BLaER1 (cell line): Measurements from ENCODE around the gene HADH.
A peak's percentile ranks its signal among the peaks of the same experiment; 100 is the strongest.
"Not testable (repeated sequence)": the region's sequence is repeated elsewhere in the genome, so short reads cannot be mapped to it uniquely, and the experiment has no call there.

Source experiments
- H3K27ac ChIP-seq: shearing (Covaris generic); formaldehyde crosslinking; 2 replicates; pipeline ENCODE4 v1.8.1; 2022
- H3K27me3 ChIP-seq: shearing (Covaris generic); formaldehyde crosslinking; 2 replicates; pipeline ENCODE4 v1.8.1; 2022
- H3K36me3 ChIP-seq: shearing (Covaris generic); formaldehyde crosslinking; 2 replicates; pipeline ENCODE4 v1.8.1; 2022
- H3K4me1 ChIP-seq: shearing (Covaris generic); formaldehyde crosslinking; 2 replicates; pipeline ENCODE4 v1.8.1; 2022
- H3K4me2 ChIP-seq: shearing (Covaris generic); formaldehyde crosslinking; 2 replicates; pipeline ENCODE4 v1.8.1; 2022
- H3K4me3 ChIP-seq: shearing (Covaris generic); formaldehyde crosslinking; 2 replicates; pipeline ENCODE4 v1.8.1; 2022
- H3K9ac ChIP-seq: shearing (Covaris generic); formaldehyde crosslinking; 2 replicates; pipeline ENCODE4 v1.8.1; 2022
- H3K9me3 ChIP-seq: shearing (Covaris generic); formaldehyde crosslinking; 2 replicates; pipeline ENCODE4 v1.8.1; 2022
- H4K20me1 ChIP-seq: shearing (Covaris generic); formaldehyde crosslinking; 2 replicates; pipeline ENCODE4 v1.8.1; 2022
- Cebpa-rat ChIP-seq: shearing (Covaris generic); IDR thresholded peaks from 2 replicates; pipeline ENCODE4 v1.8.1; 2022

The HADH gene

DNA sequence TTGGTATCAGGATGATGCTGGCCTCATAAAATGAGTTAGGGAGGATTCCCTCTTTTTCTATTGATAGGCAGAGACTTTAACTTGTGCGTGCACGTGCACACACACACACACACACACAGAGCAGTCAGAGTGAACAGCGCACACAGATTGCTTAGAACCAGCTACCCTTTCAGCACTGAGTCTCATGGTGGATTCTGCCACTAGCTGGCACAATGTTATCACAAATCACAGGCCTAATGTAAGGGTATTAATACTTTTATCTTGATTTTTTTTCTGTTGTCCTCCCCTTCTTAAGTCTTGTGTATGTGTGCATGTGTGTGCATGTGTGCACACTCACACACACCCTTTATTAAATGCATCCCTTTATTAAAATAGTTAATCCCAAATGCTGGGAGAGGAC is 53.2 kb downstream of the HADH start:
- Histone ChIP-seq H3K27ac (no peak overlapping the region), H3K36me3 (peaks cover 14% of the 10 kb centered on the region), H3K4me1 (no peaks in the 10 kb centered on the region), H3K4me2 (no peak overlapping the region), H3K9me3 (no peaks in the 10 kb centered on the region), H4K20me1 (peaks cover 24% of the 10 kb centered on the region), H3K27me3 (no peaks in the 10 kb centered on the region), H3K4me3 (no peak overlapping the region), H3K9ac (no peak overlapping the region)
- no peak for TF ChIP-seq Cebpa-rat

DNA sequence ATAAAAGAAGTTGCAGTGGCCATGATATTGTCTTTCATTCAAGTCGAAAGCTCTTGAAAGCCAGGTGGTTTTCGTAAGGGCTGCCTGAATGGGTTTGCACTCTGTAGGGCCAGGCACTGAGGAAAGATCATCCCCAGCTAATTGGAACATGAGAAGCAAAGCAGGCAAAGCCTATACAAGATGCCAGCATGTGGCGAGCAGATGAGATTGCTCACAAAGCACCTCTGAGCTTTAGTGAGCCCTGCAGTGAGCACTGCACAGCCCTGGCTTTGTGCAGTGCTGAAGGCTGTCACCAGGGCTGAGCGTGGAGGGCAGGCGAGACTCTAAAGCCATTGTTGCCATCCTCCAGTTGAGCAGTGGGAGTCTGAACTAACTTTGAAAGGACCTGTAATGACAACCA is 53.8 kb downstream of the HADH start:
- no peak overlapping the region for H3K4me3 ChIP-seq
- H3K9me3 ChIP-seq: no peaks in the 10 kb centered on the region
- peaks cover 29% of the 10 kb centered on the region for H4K20me1 ChIP-seq
- no peak overlapping the region for H3K4me2 ChIP-seq
- 0 out of 2 replicates have a peak overlapping the region, but pooled peaks have one; percentile 3 for H3K27ac ChIP-seq
- H3K9ac ChIP-seq: no peak overlapping the region
- no peaks in the 10 kb centered on the region for H3K27me3 ChIP-seq
- H3K4me1 ChIP-seq: no peaks in the 10 kb centered on the region
- peaks cover 20% of the 10 kb centered on the region for H3K36me3 ChIP-seq
- no peak for TF ChIP-seq Cebpa-rat

DNA sequence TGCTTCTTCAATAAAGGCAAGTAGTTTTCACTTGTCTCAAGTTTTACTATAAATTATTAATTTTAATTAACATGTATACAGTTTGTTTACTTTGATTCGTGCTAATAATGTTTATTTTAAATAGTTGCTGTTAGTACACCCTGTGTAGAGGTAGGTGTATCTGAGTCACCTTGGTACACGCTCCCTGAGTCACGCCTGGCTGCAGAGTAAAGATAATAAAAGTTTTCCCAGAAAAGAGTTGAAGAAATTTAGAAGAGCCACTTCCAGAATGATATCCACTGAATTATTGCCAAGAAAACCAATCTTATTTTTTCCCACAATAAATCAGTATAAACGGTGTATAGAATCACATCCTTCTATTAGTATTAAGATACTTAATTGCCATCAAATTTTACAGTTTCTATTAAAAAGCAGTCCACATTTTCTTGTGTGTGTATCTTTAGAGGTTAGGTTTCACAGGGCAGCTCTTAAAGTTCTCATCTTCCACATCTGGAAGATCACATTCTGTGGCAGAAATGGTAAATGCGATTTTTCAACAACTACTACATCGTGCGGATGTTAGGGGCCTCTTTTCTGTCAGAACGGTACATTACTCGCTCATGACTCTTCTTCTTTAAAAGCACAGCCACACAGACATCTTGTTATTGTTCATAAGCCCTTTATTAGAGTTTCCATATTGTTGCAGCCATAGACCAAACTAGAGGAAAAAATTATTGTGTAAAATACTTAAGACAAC is 55.4 kb downstream of the HADH start:
- no peak for TF ChIP-seq Cebpa-rat
- no peaks in the 10 kb centered on the region for H3K9me3 ChIP-seq
- H3K4me2 ChIP-seq: no peak overlapping the region

DNA sequence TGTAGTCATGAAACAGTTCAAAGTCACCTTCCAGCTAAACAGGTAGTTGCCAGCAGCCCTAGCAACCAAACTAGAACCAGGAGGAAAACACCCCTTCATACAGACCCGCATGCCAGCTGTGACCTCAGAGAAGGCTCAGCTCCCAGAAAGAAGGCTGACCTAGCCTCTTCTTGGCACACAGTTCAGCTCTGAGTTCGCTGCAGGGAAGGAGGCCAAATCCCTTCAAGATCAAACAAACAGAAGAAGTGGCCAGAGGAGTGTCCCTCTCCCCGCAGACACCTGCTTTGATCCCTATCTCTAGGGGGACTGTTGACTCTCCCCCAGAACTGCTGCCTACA is 56.0 kb downstream of the HADH start:
- Histone ChIP-seq H4K20me1 (peaks cover 50% of the 10 kb centered on the region), H3K9me3 (no peaks in the 10 kb centered on the region), H3K9ac (no peak overlapping the region), H3K4me2 (no peak overlapping the region), H3K4me3 (no peak overlapping the region), H3K27me3 (no peaks in the 10 kb centered on the region), H3K27ac (no peak overlapping the region), H3K4me1 (peaks cover 15% of the 10 kb centered on the region), H3K36me3 (peaks cover 41% of the 10 kb centered on the region)
- TF ChIP-seq Cebpa-rat: no peak

More for the DNA sequence above, 55.4 kb downstream of the HADH start:
- no peak overlapping the region for H3K4me3 ChIP-seq
- H3K36me3 ChIP-seq: peaks cover 36% of the 10 kb centered on the region
- peaks cover 45% of the 10 kb centered on the region for H4K20me1 ChIP-seq
- no peak overlapping the region for H3K9ac ChIP-seq
- peaks cover 9% of the 10 kb centered on the region for H3K4me1 ChIP-seq
- H3K27me3 ChIP-seq: no peaks in the 10 kb centered on the region
- no peak overlapping the region for H3K27ac ChIP-seq

DNA sequence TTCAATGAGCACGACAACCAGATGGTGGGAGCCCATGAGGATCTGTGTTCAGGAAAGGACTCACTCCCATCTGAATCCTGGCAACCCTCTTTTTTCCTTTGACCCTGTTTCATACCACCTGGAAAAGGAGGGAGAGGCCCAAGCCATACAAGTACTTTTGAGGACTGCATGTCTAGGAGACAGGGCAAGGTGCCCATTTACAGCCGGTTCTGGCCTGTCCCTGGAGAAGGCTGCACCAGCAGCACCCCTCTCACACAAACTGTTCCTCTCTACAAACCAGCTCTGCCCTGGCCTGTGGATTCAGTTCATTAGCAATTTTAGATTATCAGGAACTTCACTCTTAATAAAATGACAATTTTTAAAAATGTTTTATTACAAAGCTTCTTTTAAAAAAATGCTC is 57.5 kb downstream of the HADH start:
- H3K9me3 ChIP-seq: no peaks in the 10 kb centered on the region
- TF ChIP-seq Cebpa-rat: no peak
- no peaks in the 10 kb centered on the region for H3K27me3 ChIP-seq
- no peak overlapping the region for H3K4me2 ChIP-seq
- H3K36me3 ChIP-seq: peaks cover 57% of the 10 kb centered on the region
- H3K4me3 ChIP-seq: no peak overlapping the region
- no peak overlapping the region for H3K9ac ChIP-seq
- peaks cover 66% of the 10 kb centered on the region for H4K20me1 ChIP-seq
- H3K4me1 ChIP-seq: peaks cover 30% of the 10 kb centered on the region
- no peak overlapping the region for H3K27ac ChIP-seq

DNA sequence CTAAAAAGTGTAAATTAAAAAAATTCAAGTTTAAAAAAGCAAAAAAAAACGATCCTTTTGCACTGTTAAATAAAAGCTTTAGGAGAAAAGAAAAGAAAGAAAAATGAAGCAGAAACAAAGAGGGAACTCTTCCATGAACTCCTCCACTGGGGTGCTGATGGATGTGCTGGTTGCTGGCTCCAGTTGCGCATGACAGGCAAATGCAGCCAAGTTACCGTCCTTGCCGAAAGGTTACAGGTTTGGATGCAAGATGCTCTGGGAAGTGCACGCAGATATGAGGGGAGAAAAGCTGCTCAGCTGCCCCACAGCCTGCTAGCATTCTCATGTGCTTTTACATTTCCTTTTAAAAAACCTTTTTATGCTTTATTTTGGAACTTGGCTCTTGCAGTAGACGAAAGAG is 58.5 kb downstream of the HADH start:
- H3K9ac ChIP-seq: no peak overlapping the region
- H3K4me2 ChIP-seq: no peak overlapping the region
- H3K4me1 ChIP-seq: peaks cover 38% of the 10 kb centered on the region
- H4K20me1 ChIP-seq: peaks cover 75% of the 10 kb centered on the region
- H3K27me3 ChIP-seq: no peaks in the 10 kb centered on the region
- peaks cover 66% of the 10 kb centered on the region for H3K36me3 ChIP-seq
- H3K9me3 ChIP-seq: no peaks in the 10 kb centered on the region
- H3K4me3 ChIP-seq: no peak overlapping the region
- TF ChIP-seq Cebpa-rat: no peak
- no peak overlapping the region for H3K27ac ChIP-seq

DNA sequence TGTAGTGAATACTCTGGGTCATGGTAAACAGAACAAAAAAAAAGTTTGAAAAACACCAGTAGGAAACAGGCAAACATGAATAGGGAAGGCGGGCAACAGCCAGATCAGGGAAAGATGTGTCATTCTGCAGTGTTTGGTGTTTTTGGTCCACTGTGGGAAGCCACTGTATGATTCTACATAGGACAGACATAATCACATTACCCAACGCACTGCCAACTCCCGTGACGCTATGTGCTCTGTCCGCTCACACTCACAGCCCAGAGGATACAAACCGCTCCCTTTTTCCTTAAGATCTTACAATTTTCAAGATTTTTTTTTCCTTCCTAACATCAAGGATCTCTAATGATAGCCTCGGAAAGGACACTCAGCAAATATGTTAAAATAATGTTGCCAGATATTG is 59.3 kb downstream of the HADH start:
- Histone ChIP-seq H3K9me3 (no peaks in the 10 kb centered on the region), H3K9ac (no peak overlapping the region), H3K27ac (0 out of 2 replicates have a peak overlapping the region, but pooled peaks have one; percentile 19), H3K36me3 (peaks cover 75% of the 10 kb centered on the region), H3K4me2 (peak overlapping the region; percentile 56; the same call in 1 of the 2 replicates), H3K4me1 (peaks cover 46% of the 10 kb centered on the region), H3K27me3 (no peaks in the 10 kb centered on the region), H4K20me1 (peaks cover 84% of the 10 kb centered on the region), H3K4me3 (no peak overlapping the region)
- no peak for TF ChIP-seq Cebpa-rat

- peaks cover 79% of the 10 kb centered on the region for H3K36me3 ChIP-seq
- H3K4me2 ChIP-seq: peak overlapping the region; percentile 56
Measured at GRCh38 chr4:108049406-108049805, 59.7 kb downstream of the HADH start.

DNA sequence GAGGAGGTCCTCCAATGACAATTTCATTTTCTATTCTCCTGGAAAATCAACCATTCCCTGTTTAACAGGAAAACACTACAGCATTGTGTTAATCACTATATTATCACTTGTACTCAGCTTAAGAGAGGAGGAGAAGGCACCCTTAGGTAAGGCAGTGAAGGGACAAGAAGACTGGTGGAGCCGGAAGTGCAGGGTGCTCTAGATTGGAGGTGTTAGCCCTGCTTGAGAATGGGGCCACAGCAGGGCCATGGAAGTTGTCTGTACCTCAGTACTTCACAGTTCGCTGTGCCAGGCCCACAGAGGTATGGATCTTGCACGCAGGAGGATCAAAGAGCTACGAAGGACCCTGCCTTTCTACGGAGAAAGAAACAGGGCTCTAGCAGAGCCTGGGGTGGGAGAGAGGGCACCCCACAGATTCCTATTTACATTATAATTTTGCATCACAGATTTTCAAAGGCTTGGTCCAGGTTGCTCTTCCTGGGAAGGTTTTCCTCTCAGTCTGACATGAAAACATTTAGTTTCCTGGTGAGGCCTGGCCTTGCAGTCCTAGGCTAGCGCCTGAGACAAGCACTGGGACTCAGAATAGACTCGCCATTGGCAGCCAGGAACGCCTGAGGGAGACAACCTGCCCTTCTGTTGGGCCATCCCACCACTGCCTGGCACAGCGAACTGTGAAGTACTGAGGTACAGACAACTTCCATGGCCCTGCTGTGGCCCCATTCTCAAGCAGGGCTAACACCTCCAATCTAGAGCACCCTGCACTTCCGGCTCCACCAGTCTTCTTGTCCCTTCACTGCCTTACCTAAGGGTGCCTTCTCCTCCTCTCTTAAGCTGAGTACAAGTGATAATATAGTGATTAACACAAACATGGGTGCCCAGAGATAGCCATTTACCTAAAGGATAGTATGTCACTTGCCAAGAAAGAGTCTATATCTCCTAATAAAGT is 60.8 kb downstream of the HADH start:
- H3K27me3 ChIP-seq: not testable (repeated sequence)

More at GRCh38 chr4:108049406-108049805, 59.7 kb downstream of the HADH start:
- H3K9me3 ChIP-seq: no peaks in the 10 kb centered on the region
- H4K20me1 ChIP-seq: peaks cover 88% of the 10 kb centered on the region
- H3K27me3 ChIP-seq: no peaks in the 10 kb centered on the region
- peak overlapping the region; percentile 19; the same call in 1 of the 2 replicates for H3K27ac ChIP-seq
- H3K4me1 ChIP-seq: peaks cover 50% of the 10 kb centered on the region
- no peak overlapping the region for H3K4me3 ChIP-seq
- H3K9ac ChIP-seq: no peak overlapping the region
- TF ChIP-seq Cebpa-rat: no peak

DNA sequence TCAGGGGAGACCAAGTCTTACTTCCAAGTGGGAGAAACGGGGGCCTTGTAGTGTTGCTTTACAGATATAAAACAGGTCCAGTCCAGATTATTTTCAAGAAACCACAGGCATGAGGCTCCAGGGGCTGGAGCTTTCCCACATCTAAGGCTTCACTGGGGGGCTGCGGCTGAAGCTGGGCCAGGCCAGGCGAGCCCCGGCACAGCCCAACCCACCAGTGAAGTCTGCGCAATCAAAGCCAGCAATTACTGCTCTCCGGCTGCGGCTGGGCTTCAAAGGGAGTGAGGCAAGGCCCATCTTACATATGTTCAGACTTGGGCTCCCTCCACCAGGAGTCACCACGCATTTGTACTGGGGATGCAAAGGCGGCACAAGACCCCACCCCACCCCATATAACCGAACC is 61.7 kb downstream of the HADH start:
- Histone ChIP-seq H3K9ac (no peak overlapping the region), H3K4me1 (peaks cover 51% of the 10 kb centered on the region), H3K36me3 (peaks cover 98% of the 10 kb centered on the region), H3K27ac (no peak overlapping the region), H3K27me3 (no peaks in the 10 kb centered on the region), H3K4me3 (no peak overlapping the region), H4K20me1 (peaks cover 97% of the 10 kb centered on the region), H3K4me2 (peak overlapping the region; percentile 27; the same call in 1 of the 2 replicates), H3K9me3 (no peaks in the 10 kb centered on the region)
- no peak for TF ChIP-seq Cebpa-rat

More for the DNA sequence above, 60.8 kb downstream of the HADH start:
- Histone ChIP-seq H4K20me1 (peaks cover 97% of the 10 kb centered on the region), H3K4me1 (peaks cover 51% of the 10 kb centered on the region), H3K36me3 (peaks cover 89% of the 10 kb centered on the region), H3K4me2 (peak overlapping the region; percentile 56)
- not testable (repeated sequence) for H3K9ac ChIP-seq, H3K27ac ChIP-seq, H3K9me3 ChIP-seq, H3K4me3 ChIP-seq
